NT2/D1 (cell line): ENCODE results near the gene MDGA2.

Experiments used
- SUZ12 ChIP-seq: IDR thresholded peaks from 2 replicates; pipeline ENCODE4 v1.6.1; 2011; ENCODE audit not compliant: insufficient read length, insufficient read depth; ENCODE audit errors: extremely low read depth
- ZNF274 ChIP-seq: IDR thresholded peaks from 2 replicates; pipeline ENCODE4 v1.6.1; 2011; ENCODE audit warnings: mild to moderate bottlenecking, low read depth, low read length

GRCh38 chr14:47435331-47435965, 240.0 kb downstream of the MDGA2 start:
- no peak for TF ChIP-seq SUZ12
- TF ChIP-seq ZNF274, result no peak
